GM18951 (cell line): ENCODE measurements around the gene PFKFB1.

Source experiments
- POLR2A ChIP-seq: IDR thresholded peaks from 4 replicates; pipeline ENCODE4 v1.6.1; 2011; ENCODE audit warnings: mild to moderate bottlenecking; ENCODE audit not compliant: insufficient read length, insufficient read depth; ENCODE audit errors: extremely low read depth
- in situ Hi-C: fragments of 300-500 bp; cut with MboI; formaldehyde crosslinking; loops from one replicate; pipeline ENCODE4 v1.12.0; 2022; ENCODE audit warnings: low sequenced_read_pairs, mixed read lengths, inconsistent platforms; ENCODE audit not compliant: unreplicated experiment

Gene PFKFB1

GRCh38 chrX:54964766-54965497, 29.1 kb downstream of the PFKFB1 start:
- in situ Hi-C loops = no loop called here

GRCh38 chrX:54961750-54962149, 32.2 kb downstream of the PFKFB1 start:
- no peak for TF ChIP-seq POLR2A
- in situ Hi-C loops = no loop called here

More at GRCh38 chrX:54964766-54965497, 29.1 kb downstream of the PFKFB1 start:
- TF ChIP-seq POLR2A = no peak

- in situ Hi-C loops = no loop called here
- no peak for TF ChIP-seq POLR2A
These were observed 43.1 kb downstream of the PFKFB1 start for GRCh38 chrX:54950730-54951375.

- TF ChIP-seq POLR2A = no peak
- in situ Hi-C loops = no loop called here
These were observed 48.8 kb downstream of the PFKFB1 start for GRCh38 chrX:54945224-54945623.

GRCh38 chrX:54944816-54945215, 49.2 kb downstream of the PFKFB1 start:
- in situ Hi-C loops = no loop called here
- TF ChIP-seq POLR2A = no peak

GRCh38 chrX:54937416-54937815, 56.6 kb downstream of the PFKFB1 start:
- in situ Hi-C loops = no loop called here
- no peak for TF ChIP-seq POLR2A

GRCh38 chrX:54935306-54935705, 58.7 kb downstream of the PFKFB1 start:
- no peak for TF ChIP-seq POLR2A
- in situ Hi-C loops = no loop called here

GRCh38 chrX:54934890-54935289, 59.1 kb downstream of the PFKFB1 start:
- no peak for TF ChIP-seq POLR2A
- in situ Hi-C loops = no loop called here

- in situ Hi-C loops = no loop called here
- no peak for TF ChIP-seq POLR2A
These were observed 59.9 kb downstream of the PFKFB1 start for GRCh38 chrX:54934058-54934457.

- in situ Hi-C loops = no loop called here
These were observed 60.7 kb downstream of the PFKFB1 start for GRCh38 chrX:54933150-54933826.

GRCh38 chrX:54931107-54931506, 62.9 kb downstream of the PFKFB1 start:
- TF ChIP-seq POLR2A = no peak
- in situ Hi-C loops = no loop called here

More at GRCh38 chrX:54933150-54933826, 60.7 kb downstream of the PFKFB1 start:
- TF ChIP-seq POLR2A = no peak

GRCh38 chrX:54930291-54931049, 63.5 kb downstream of the PFKFB1 start:
- in situ Hi-C loops = no loop called here
- no peak for TF ChIP-seq POLR2A

- in situ Hi-C loops = no loop called here
- TF ChIP-seq POLR2A = no peak
These were observed 65.1 kb downstream of the PFKFB1 start for GRCh38 chrX:54928876-54929275.

GRCh38 chrX:54926978-54927377, 67.0 kb downstream of the PFKFB1 start:
- no peak for TF ChIP-seq POLR2A

More at GRCh38 chrX:54926978-54927377, 67.0 kb downstream of the PFKFB1 start:
- in situ Hi-C loops = no loop called here
